A375 (cell line): Measurements from ENCODE around the gene SPATA31C2. TPM values are rescaled to one million over a fixed set of nuclear protein-coding genes. Genes with fewer than 3 reads are reported as not detected.

Source experiments
- total RNA-seq: library from RNA; depleted of rRNA; stranded (reverse); fragments of >200 nt; shearing (Covaris generic); gene quantifications from 2 replicates; pipeline ENCODE4 v1.2.3, GENCODE V29; 2014; rRNA removed

Gene SPATA31C2
- 0.11 TPM in 1 of 2 replicates, not detected in the other for total RNA-seq

DNA sequence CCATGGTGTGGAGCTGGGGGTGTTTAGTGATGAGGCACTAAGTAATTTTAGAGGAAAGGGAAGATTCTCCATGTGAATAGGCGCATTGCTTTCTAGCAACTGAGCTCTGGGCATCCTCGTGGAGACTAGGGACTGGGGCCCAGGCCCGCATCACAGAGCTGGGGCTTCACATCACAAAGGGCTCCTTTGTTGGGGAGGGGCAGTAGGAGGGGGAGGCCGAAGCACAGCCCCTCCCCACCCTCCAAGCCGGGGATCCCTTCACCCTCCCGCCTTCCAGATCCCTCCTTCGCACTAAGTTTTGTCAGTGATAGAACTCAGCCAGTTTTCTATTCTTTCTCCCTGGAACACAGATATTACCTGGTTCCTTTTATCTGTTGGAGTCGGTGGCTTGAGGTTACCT lies at the start of gene SPATA31C2:
Gene SPATA31C2 (minus strand): TSS at position 101 of the 400 bp plus-strand sequence. CDS start 29 bp downstream, at position 72.

Other genes starting within 250 kb of the SPATA31C2 start
- gene SPATA31C1, start 220.5 kb downstream of the SPATA31C2 start, total RNA-seq, result not detected in 2 replicates
- gene CDK20, start 163.9 kb downstream of the SPATA31C2 start, total RNA-seq, result 4.9 and 7.6 TPM in 2 replicates
- 31.4 and 38.3 TPM in 2 replicates for gene SPIN1, start 250.0 kb upstream of the SPATA31C2 start, total RNA-seq